SK-N-SH (cell line): ENCODE data around the gene IGF2R. TPM values are rescaled to one million over a fixed set of nuclear protein-coding genes. Genes with fewer than 3 reads are reported as not detected.

ENCODE experiments used
- CTCF ChIA-PET: fragments of 300-600, 350-600 bp; formaldehyde crosslinking; extraction: SDS; loops from one replicate; lab custom pipeline; 2021; lab: Yijun Ruan, JAX
- POLR2A ChIA-PET: fragments of 350-600 bp; sonication (Branson Sonifier 250); formaldehyde crosslinking; extraction: SDS; loops from one replicate; lab custom pipeline; 2020; ENCODE audit warnings: antibody characterized with exemption, inconsistent platforms; lab: Yijun Ruan, JAX
- DNase-seq: peaks from one replicate; pipeline ENCODE4 v3.0.0; 2012
- H2AFZ ChIP-seq: fragments of 200-600 bp; sonication (generic); 2 replicates; pipeline ENCODE4 v1.8.1; 2016; ENCODE audit warnings: antibody characterized with exemption, mild to moderate bottlenecking, low read depth
- H3F3A ChIP-seq: fragments of 200-600 bp; sonication (generic); replicated peaks from 2 replicates; pipeline ENCODE3; 2016; ENCODE audit warnings: antibody characterized with exemption, mild to moderate bottlenecking; ENCODE audit not compliant: insufficient read depth
- H3K27ac ChIP-seq, 2 experiments: fragments of 200-500 bp in 1 of 2; fragments of 200-600 bp in 1 of 2; sonication (Bioruptor generic) in 1 of 2; sonication (generic), shearing (Covaris generic) in 1 of 2; 2 replicates each; pipeline versions ENCODE4 v1.5.1 to v1.6.1; 2014 to 2016; ENCODE audit warnings: low read depth in 2 of 2, inconsistent platforms in 1 of 2, low read length in 1 of 2, mild to moderate bottlenecking in 1 of 2, mixed read lengths in 1 of 2
- H3K27me3 ChIP-seq: fragments of 200-600 bp; sonication (generic), shearing (Covaris generic); 2 replicates; pipeline ENCODE4 v1.6.1; 2016; ENCODE audit warnings: mixed run types; ENCODE audit not compliant: insufficient read depth
- H3K36me3 ChIP-seq, 2 experiments: fragments of 200-500 bp in 1 of 2; fragments of 200-600 bp in 1 of 2; sonication (Bioruptor generic) in 1 of 2; sonication (generic) in 1 of 2; replicated peaks in 1 of 2; 2 replicates each; pipeline versions ENCODE3 to v1.5.1; 2014 to 2016; ENCODE audit warnings: low read length in 1 of 2, mild to moderate bottlenecking in 1 of 2; ENCODE audit not compliant: insufficient read depth in 2 of 2, control insufficient read depth in 1 of 2
- H3K4me1 ChIP-seq, 2 experiments: fragments of 200-500 bp in 1 of 2; fragments of 200-600 bp in 1 of 2; sonication (Bioruptor generic) in 1 of 2; sonication (generic), shearing (Covaris generic) in 1 of 2; 2 replicates each; pipeline versions ENCODE4 v1.5.1 to v1.6.1; 2014 to 2016; ENCODE audit warnings: low read depth in 1 of 2, low read length in 1 of 2, mixed run types in 1 of 2; ENCODE audit not compliant: insufficient read depth in 2 of 2, control insufficient read depth in 1 of 2
- H3K4me2 ChIP-seq: fragments of 200-600 bp; sonication (generic), shearing (Covaris generic); 2 replicates; pipeline ENCODE4 v1.6.1; 2017; ENCODE audit warnings: mixed run types
- H3K4me3 ChIP-seq, 2 experiments: fragments of 200-500 bp in 1 of 2; fragments of 200-600 bp in 1 of 2; sonication (Bioruptor generic) in 1 of 2; sonication (generic), shearing (Covaris generic) in 1 of 2; 2 replicates each; pipeline versions ENCODE4 v1.5.1 to v1.8.1; 2014 to 2016; ENCODE audit warnings: low read depth in 2 of 2, inconsistent platforms in 1 of 2, low read length in 1 of 2, mild to moderate bottlenecking in 1 of 2, mixed read lengths in 1 of 2, moderate library complexity in 1 of 2
- H3K79me2 ChIP-seq: fragments of 200-600 bp; sonication (generic); 2 replicates; pipeline ENCODE4 v1.8.1; 2017; ENCODE audit warnings: mild to moderate bottlenecking; ENCODE audit not compliant: insufficient read depth
- H3K9ac ChIP-seq: fragments of 200-600 bp; sonication (generic); 2 replicates; pipeline ENCODE4 v1.6.1; 2017; ENCODE audit warnings: mixed run types
- H3K9me2 ChIP-seq: fragments of 200-600 bp; sonication (generic); 2 replicates; pipeline ENCODE4 v1.6.1; 2017; ENCODE audit warnings: mixed run types
- H3K9me3 ChIP-seq: fragments of 200-600 bp; sonication (generic); 2 replicates; pipeline ENCODE4 v1.6.1; 2017; ENCODE audit warnings: mixed run types, mild to moderate bottlenecking, moderate library complexity
- H4K20me1 ChIP-seq: fragments of 200-600 bp; sonication (generic); 2 replicates; pipeline ENCODE4 v1.6.1; 2017; ENCODE audit warnings: mild to moderate bottlenecking, mixed run types; ENCODE audit not compliant: insufficient read depth
- CHD2 ChIP-seq: fragments of 150-350 bp; IDR thresholded peaks from 2 replicates; pipeline ENCODE4 v1.6.1; 2018; ENCODE audit warnings: low read length; ENCODE audit not compliant: partially characterized antibody
- ELF1 ChIP-seq: IDR thresholded peaks from 2 replicates; pipeline ENCODE4 v1.4.0; 2012
- EP300 ChIP-seq, 2 experiments: IDR thresholded peaks; 2 replicates each; pipeline versions ENCODE4 v1.4.0 to v1.6.1; 2012; ENCODE audit warnings: borderline replicate concordance in 1 of 2, low read depth in 1 of 2, low read length in 1 of 2
- JUND ChIP-seq: IDR thresholded peaks from 2 replicates; pipeline ENCODE4 v1.4.0; 2012
- NFIC ChIP-seq: IDR thresholded peaks from 2 replicates; pipeline ENCODE4 v1.4.0; 2012; ENCODE audit warnings: borderline replicate concordance
- POLR2AphosphoS5 ChIP-seq: IDR thresholded peaks from 2 replicates; pipeline ENCODE4 v1.6.1; 2012; ENCODE audit warnings: low read depth, low read length
- RXRA ChIP-seq: IDR thresholded peaks from 2 replicates; pipeline ENCODE4 v1.4.0; 2012; ENCODE audit warnings: low read depth, mild to moderate bottlenecking, borderline replicate concordance
- SIN3A ChIP-seq: IDR thresholded peaks from 2 replicates; pipeline ENCODE4 v1.6.1; 2012; ENCODE audit warnings: low read depth, mild to moderate bottlenecking, low read length, moderate library complexity, borderline replicate concordance
- SMC3 ChIP-seq: IDR thresholded peaks from 2 replicates; pipeline ENCODE4 v1.6.1; 2012; ENCODE audit warnings: low read depth, low read length, improper control_type of control experiment
- TAF1 ChIP-seq: IDR thresholded peaks from 2 replicates; pipeline ENCODE4 v1.6.1; 2012; ENCODE audit warnings: low read depth, mild to moderate bottlenecking, low read length, moderate library complexity, borderline replicate concordance
- TCF12 ChIP-seq: IDR thresholded peaks from 2 replicates; pipeline ENCODE4 v1.4.0; 2012
- YY1 ChIP-seq: IDR thresholded peaks from 2 replicates; pipeline ENCODE4 v1.4.0; 2012; ENCODE audit warnings: low read depth, mild to moderate bottlenecking
- WGBS: methylation state at CpG from one replicate; pipeline ENCODE4 v1.1.6; 2017; ENCODE audit warnings: low lambda C conversion rate; 5-methylcytosine and 5-hydroxymethylcytosine counted together
- polyA plus RNA-seq, 3 experiments: library from polyadenylated mRNA; depleted of rRNA; stranded (reverse); fragments of >200 nt; gene quantifications; 2 replicates each; pipeline ENCODE4 v1.2.3, GENCODE V29; 2012
- TF ChIP-seq, protein P1 (sequence below): fragments of 200-600 bp; sonication (generic); IDR thresholded peaks from 2 replicates; pipeline ENCODE4 v1.6.1; 2017; ENCODE audit warnings: antibody characterized with exemption, mild to moderate bottlenecking, moderate library complexity
- TF ChIP-seq, protein P2 (sequence below): IDR thresholded peaks from 2 replicates; pipeline ENCODE4 v1.6.1; 2012; ENCODE audit warnings: mild to moderate bottlenecking, low read depth, low read length, moderate library complexity
- TF ChIP-seq, protein P3 (sequence below): IDR thresholded peaks from 2 replicates; pipeline ENCODE4 v1.4.0; 2012; ENCODE audit warnings: low read depth, borderline replicate concordance
- TF ChIP-seq, protein P4 (sequence below): IDR thresholded peaks from 2 replicates; pipeline ENCODE4; 2012

IGF2R gene
- polyA plus RNA-seq, 1 of the 3 experiments (the other 2 are of a cell fraction), result 45.0 TPM

DNA sequence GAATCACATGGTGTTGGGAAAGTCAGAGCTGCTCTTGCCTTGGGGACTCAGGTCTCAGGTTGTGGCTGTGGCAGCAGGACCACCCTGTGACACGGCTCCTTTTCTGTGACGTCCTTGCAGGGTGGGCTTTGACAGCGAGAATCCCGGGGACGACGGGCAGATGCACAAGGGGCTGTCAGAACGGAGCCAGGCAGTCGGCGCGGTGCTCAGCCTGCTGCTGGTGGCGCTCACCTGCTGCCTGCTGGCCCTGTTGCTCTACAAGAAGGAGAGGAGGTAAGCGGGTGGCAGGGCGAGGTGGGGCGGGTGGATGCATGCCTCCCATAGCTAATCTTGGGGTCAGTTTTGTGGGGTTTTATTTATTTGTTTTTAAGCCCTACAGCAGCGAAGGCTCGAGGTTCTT is 133.5 kb downstream of the IGF2R start:
- H3K27ac ChIP-seq, result no peak overlapping the region
- CTCF ChIA-PET, result interaction anchor here (1.0 to 1.9 kb wide), 3 partner anchors 10 to 239 kb away, joined by 3 to 8 read pairs (median 6); no protein-coding TSS in a partner anchor
- no peak overlapping the region for H3K9ac ChIP-seq
- no peaks in the 10 kb centered on the region for H4K20me1 ChIP-seq
- no peak overlapping the region for H3K4me3 ChIP-seq
- no peak overlapping the region for H2AFZ ChIP-seq
- H3K4me2 ChIP-seq, result no peak overlapping the region
- H3F3A ChIP-seq, result no peaks in the 10 kb centered on the region
- H3K9me2 ChIP-seq, result no peaks in the 10 kb centered on the region
- H3K79me2 ChIP-seq, result no peaks in the 10 kb centered on the region
- TF ChIP-seq, protein P1, sequence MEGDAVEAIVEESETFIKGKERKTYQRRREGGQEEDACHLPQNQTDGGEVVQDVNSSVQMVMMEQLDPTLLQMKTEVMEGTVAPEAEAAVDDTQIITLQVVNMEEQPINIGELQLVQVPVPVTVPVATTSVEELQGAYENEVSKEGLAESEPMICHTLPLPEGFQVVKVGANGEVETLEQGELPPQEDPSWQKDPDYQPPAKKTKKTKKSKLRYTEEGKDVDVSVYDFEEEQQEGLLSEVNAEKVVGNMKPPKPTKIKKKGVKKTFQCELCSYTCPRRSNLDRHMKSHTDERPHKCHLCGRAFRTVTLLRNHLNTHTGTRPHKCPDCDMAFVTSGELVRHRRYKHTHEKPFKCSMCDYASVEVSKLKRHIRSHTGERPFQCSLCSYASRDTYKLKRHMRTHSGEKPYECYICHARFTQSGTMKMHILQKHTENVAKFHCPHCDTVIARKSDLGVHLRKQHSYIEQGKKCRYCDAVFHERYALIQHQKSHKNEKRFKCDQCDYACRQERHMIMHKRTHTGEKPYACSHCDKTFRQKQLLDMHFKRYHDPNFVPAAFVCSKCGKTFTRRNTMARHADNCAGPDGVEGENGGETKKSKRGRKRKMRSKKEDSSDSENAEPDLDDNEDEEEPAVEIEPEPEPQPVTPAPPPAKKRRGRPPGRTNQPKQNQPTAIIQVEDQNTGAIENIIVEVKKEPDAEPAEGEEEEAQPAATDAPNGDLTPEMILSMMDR, result no peak
- TF ChIP-seq ELF1 (no peak), CHD2 (no peak), POLR2AphosphoS5 (no peak), SIN3A (no peak), TCF12 (no peak), YY1 (no peak), JUND (no peak), NFIC (no peak), TAF1 (no peak), SMC3 (no peak), EP300 (IDR thresholded peaks at IDR 0.05; ENCODE audit: borderline replicate concordance in 1 of 2, low read depth in 1 of 2, low read length in 1 of 2) (no peak), RXRA (no peak)
- TF ChIP-seq, protein P2, sequence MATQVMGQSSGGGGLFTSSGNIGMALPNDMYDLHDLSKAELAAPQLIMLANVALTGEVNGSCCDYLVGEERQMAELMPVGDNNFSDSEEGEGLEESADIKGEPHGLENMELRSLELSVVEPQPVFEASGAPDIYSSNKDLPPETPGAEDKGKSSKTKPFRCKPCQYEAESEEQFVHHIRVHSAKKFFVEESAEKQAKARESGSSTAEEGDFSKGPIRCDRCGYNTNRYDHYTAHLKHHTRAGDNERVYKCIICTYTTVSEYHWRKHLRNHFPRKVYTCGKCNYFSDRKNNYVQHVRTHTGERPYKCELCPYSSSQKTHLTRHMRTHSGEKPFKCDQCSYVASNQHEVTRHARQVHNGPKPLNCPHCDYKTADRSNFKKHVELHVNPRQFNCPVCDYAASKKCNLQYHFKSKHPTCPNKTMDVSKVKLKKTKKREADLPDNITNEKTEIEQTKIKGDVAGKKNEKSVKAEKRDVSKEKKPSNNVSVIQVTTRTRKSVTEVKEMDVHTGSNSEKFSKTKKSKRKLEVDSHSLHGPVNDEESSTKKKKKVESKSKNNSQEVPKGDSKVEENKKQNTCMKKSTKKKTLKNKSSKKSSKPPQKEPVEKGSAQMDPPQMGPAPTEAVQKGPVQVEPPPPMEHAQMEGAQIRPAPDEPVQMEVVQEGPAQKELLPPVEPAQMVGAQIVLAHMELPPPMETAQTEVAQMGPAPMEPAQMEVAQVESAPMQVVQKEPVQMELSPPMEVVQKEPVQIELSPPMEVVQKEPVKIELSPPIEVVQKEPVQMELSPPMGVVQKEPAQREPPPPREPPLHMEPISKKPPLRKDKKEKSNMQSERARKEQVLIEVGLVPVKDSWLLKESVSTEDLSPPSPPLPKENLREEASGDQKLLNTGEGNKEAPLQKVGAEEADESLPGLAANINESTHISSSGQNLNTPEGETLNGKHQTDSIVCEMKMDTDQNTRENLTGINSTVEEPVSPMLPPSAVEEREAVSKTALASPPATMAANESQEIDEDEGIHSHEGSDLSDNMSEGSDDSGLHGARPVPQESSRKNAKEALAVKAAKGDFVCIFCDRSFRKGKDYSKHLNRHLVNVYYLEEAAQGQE, result no peak
- TF ChIP-seq, protein P3, sequence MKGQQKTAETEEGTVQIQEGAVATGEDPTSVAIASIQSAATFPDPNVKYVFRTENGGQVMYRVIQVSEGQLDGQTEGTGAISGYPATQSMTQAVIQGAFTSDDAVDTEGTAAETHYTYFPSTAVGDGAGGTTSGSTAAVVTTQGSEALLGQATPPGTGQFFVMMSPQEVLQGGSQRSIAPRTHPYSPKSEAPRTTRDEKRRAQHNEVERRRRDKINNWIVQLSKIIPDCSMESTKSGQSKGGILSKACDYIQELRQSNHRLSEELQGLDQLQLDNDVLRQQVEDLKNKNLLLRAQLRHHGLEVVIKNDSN, result no peak
- TF ChIP-seq, protein P4, sequence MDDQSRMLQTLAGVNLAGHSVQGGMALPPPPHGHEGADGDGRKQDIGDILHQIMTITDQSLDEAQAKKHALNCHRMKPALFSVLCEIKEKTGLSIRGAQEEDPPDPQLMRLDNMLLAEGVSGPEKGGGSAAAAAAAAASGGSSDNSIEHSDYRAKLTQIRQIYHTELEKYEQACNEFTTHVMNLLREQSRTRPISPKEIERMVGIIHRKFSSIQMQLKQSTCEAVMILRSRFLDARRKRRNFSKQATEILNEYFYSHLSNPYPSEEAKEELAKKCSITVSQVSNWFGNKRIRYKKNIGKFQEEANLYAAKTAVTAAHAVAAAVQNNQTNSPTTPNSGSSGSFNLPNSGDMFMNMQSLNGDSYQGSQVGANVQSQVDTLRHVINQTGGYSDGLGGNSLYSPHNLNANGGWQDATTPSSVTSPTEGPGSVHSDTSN, result no peak
- no peaks in the 10 kb centered on the region for H3K4me1 ChIP-seq
- WGBS, result 96% methylated on average over 16 of the region's 16 CpGs
- H3K9me3 ChIP-seq, result no peaks in the 10 kb centered on the region
- POLR2A ChIA-PET, result no interaction called here
- no peak for DNase-seq
- H3K36me3 ChIP-seq, result peaks cover 31 to 57% of the 10 kb centered on the region in 2 experiments
- H3K27me3 ChIP-seq, result no peaks in the 10 kb centered on the region
